Activated CD8-positive, alpha-beta memory T cell treated with anti-CD3 and anti-CD28 coated beads, Interleukin-2, amount 10 ng/mL, durations not matched to agents 7 days and 5 days (primary cell): ENCODE measurements around the gene ADH1A. TPM values are rescaled to one million over a fixed set of nuclear protein-coding genes. Genes with fewer than 3 reads are reported as not detected.
"Not testable (repeated sequence)": the region's sequence is repeated elsewhere in the genome, so short reads cannot be mapped to it uniquely, and the experiment has no call there.

Experiments used
- ATAC-seq: fragments of 150-1000 bp; cut with Tn5 transposase; one replicate; pipeline ENCODE4 v1.10.0; 2021; ENCODE audit warnings: moderate library complexity
- CTCF ChIA-PET: fragments of 350-600 bp; sonication (Branson Sonifier 250); formaldehyde crosslinking; loops from one replicate; lab custom pipeline; 2021; ENCODE audit warnings: antibody characterized with exemption; lab: Charles Lee
- DNase-seq: peaks from one replicate; pipeline ENCODE4 v3.0.0-alpha.2; 2020
- H3K27ac Mint-ChIP-seq: one replicate; pipeline ENCODE4 v1.8.0; 2021; ENCODE audit warnings: mild to moderate bottlenecking, mixed read lengths
- H3K27me3 Mint-ChIP-seq: one replicate; pipeline ENCODE4 v1.8.0; 2021; ENCODE audit warnings: mixed read lengths
- H3K36me3 Mint-ChIP-seq: one replicate; pipeline ENCODE4 v1.8.0; 2021; ENCODE audit warnings: mild to moderate bottlenecking, mixed read lengths
- H3K4me1 Mint-ChIP-seq: one replicate; pipeline ENCODE4 v1.8.0; 2021; ENCODE audit warnings: mixed read lengths
- H3K4me3 Mint-ChIP-seq: one replicate; pipeline ENCODE4 v1.8.0; 2021; ENCODE audit warnings: mild to moderate bottlenecking, moderate library complexity, mixed read lengths
- H3K9me3 Mint-ChIP-seq: one replicate; pipeline ENCODE4 v1.8.0; 2022; ENCODE audit warnings: low read depth, mixed read lengths
- total RNA-seq, 2 experiments: library from RNA; stranded (reverse); gene quantifications; one replicate each; pipeline ENCODE4 v1.2.3, GENCODE V29; 2021

Gene ADH1A
- total RNA-seq, 2 experiments from 2014 or later: not detected

- Mint-ChIP-seq H3K27me3 (no peaks in the 10 kb centered on the region), H3K27ac (no peak overlapping the region), H3K4me1 (no peaks in the 10 kb centered on the region), H3K4me3 (no peak overlapping the region), H3K9me3 (peaks cover 4% of the 10 kb centered on the region), H3K36me3 (no peaks in the 10 kb centered on the region)
- CTCF ChIA-PET: no interaction called here
- DNase-seq: no peak
- no peak for ATAC-seq
These were observed 38.0 kb downstream of the ADH1A start for GRCh38 chr4:99252746-99253145.

- no peak for ATAC-seq
- H3K27me3 Mint-ChIP-seq: no peaks in the 10 kb centered on the region
- H3K9me3 Mint-ChIP-seq: peaks cover 6% of the 10 kb centered on the region
- H3K4me1 Mint-ChIP-seq: no peaks in the 10 kb centered on the region
- CTCF ChIA-PET: no interaction called here
- no peak overlapping the region for H3K4me3 Mint-ChIP-seq
- DNase-seq: no peak
- no peaks in the 10 kb centered on the region for H3K36me3 Mint-ChIP-seq
- no peak overlapping the region for H3K27ac Mint-ChIP-seq
These were observed 42.1 kb downstream of the ADH1A start for GRCh38 chr4:99248714-99249113.

DNA sequence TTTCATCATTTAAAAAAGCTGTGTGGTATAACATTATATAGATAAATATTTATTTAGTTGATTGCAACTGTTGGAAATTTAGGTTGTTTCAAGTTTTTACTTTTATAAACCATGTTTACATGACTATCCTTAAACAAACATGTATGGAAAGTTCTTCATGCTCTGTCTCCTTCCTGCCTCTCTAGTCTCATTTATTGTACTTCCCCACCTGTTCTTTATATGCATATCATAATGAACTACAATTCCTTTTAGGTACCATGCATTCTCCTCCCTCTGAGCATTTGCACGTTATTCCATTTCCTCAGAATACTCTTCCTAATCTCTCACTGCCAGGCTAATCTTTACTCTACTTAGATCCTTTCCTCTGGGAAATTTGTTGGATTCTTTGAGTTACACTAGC lies 54.8 kb downstream of the ADH1A start:
- CTCF ChIA-PET: no interaction called here
- Mint-ChIP-seq H3K9me3 (peaks cover 2% of the 10 kb centered on the region), H3K36me3 (no peaks in the 10 kb centered on the region)

DNA sequence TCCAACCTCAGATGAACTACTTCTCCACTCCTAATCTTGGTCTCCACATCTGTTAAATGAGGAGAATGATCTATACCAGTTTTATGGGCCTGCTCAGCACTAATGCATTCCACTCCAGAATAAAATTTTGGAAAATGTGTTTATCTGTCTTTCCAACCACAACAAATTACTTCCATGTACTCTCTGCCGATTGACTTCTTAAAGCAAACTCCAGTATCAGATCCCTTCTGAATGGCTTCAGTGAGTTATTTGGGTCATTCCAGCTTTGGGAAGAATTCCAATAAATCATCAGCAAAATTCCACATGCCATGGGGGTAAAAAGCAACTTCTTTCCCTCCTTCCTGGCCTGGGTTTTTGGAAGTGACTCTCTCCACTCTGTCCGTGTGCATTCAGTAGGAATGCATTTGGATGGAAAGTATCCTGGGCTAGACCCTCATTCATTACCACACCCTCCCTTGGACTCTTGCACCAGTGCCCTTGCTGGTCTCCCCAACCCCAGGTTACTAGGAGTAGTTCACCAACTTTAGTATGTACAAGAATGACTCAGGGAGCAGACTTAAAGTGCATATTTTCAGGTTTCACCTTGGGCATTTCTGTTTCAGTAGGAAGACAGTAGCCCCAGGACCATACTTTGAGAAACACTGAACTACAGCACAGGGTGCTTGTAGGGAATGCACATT lies 56.3 kb downstream of the ADH1A start:
- Mint-ChIP-seq H3K36me3 (no peaks in the 10 kb centered on the region), H3K9me3 (peaks cover 2% of the 10 kb centered on the region), H3K27me3 (peaks cover 5% of the 10 kb centered on the region), H3K4me1 (no peaks in the 10 kb centered on the region), H3K4me3 (no peak overlapping the region), H3K27ac (no peak overlapping the region)
- CTCF ChIA-PET: no interaction called here
- ATAC-seq (no peak), DNase-seq (no peak)

More for the DNA sequence above, 54.8 kb downstream of the ADH1A start:
- Mint-ChIP-seq H3K27me3 (peaks cover 5% of the 10 kb centered on the region), H3K27ac (no peak overlapping the region), H3K4me3 (no peak overlapping the region), H3K4me1 (no peaks in the 10 kb centered on the region)
- ATAC-seq (no peak), DNase-seq (no peak)

GRCh38 chr4:99233397-99233796 lies 57.4 kb downstream of the ADH1A start:
- H3K4me1 Mint-ChIP-seq, DNase-seq, CTCF ChIA-PET, ATAC-seq, H3K27me3 Mint-ChIP-seq, H3K9me3 Mint-ChIP-seq, H3K36me3 Mint-ChIP-seq, H3K4me3 Mint-ChIP-seq, H3K27ac Mint-ChIP-seq: not testable (repeated sequence)

DNA sequence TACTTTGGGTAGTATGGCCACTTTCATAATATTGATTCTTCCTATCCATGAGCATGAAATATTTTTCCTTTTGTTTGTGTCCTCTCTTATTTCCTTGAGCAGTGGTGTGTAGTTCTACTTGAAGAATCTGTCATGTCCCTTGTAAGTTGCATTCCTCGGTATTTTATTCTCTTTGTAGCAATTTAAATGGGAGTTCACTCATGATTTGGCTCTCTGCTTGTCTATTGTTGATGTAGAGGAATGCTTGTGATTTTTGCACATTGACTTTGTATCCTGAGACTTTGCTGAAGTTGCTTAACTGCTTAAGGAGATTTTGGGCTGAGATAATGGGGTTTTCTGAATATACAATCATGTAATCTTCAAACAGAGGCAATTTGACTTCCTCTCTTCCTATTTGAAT lies 62.1 kb downstream of the ADH1A start:
- H3K9me3 Mint-ChIP-seq, H3K27ac Mint-ChIP-seq, H3K4me3 Mint-ChIP-seq, ATAC-seq, H3K4me1 Mint-ChIP-seq, H3K36me3 Mint-ChIP-seq, CTCF ChIA-PET, DNase-seq, H3K27me3 Mint-ChIP-seq: not testable (repeated sequence)

DNA sequence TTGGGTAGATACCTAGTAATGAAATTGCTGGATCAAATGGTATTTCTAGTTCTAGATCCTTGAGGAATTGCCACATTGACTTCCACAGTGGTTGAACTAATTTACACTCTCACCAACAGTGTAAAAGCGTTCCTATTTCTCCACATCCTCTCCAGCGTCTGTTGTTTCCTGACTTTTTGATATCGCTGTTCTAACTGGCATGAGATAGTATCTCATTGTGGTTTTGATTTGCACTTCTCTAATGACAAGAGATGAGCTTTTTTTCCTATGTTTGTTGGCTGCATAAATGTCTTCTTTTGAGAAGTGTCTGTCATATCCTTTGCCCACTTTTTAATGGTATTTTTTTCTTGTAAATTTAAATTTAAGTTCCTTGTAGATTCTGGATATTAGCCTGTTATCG lies 63.1 kb downstream of the ADH1A start:
- H3K9me3 Mint-ChIP-seq, DNase-seq, CTCF ChIA-PET, H3K4me3 Mint-ChIP-seq, H3K27me3 Mint-ChIP-seq, H3K27ac Mint-ChIP-seq, ATAC-seq, H3K36me3 Mint-ChIP-seq, H3K4me1 Mint-ChIP-seq: not testable (repeated sequence)

Other genes with a start within 250 kb of the ADH1A start
- 10 to 100 TPM; 97.4 to 97.8 TPM for gene ADH5, start 202.2 kb downstream of the ADH1A start, total RNA-seq
- not detected for gene ADH4, start 146.7 kb downstream of the ADH1A start, total RNA-seq
- not detected for gene ADH6, start 71.7 kb downstream of the ADH1A start, total RNA-seq
- gene ADH1B, start 30.4 kb upstream of the ADH1A start, total RNA-seq: not detected
- not detected for gene ADH1C, start 61.8 kb upstream of the ADH1A start, total RNA-seq
- not detected for gene ADH7, start 144.4 kb upstream of the ADH1A start, total RNA-seq
- gene C4orf17, start 220.0 kb upstream of the ADH1A start, total RNA-seq: not detected